SKM-1 treated with dmso at 0.1 percent for 144 hours (cell line): ENCODE results near the gene SUN5.

Experiments used
- DNase-seq: peaks from one replicate; lab custom pipeline; 2025; ENCODE audit not compliant: unreplicated experiment; lab: John Stamatoyannopoulos, UW

Gene SUN5

GRCh38 chr20:33014336-33015113 is 10.3 kb upstream of the SUN5 start:
- DNase-seq = no peak

- no peak for DNase-seq
Observed at GRCh38 chr20:33013701-33014326, 9.6 kb upstream of the SUN5 start.

- no peak for DNase-seq
Observed at GRCh38 chr20:33012327-33013189, 8.3 kb upstream of the SUN5 start.

GRCh38 chr20:33010674-33011449 is 6.6 kb upstream of the SUN5 start:
- no peak for DNase-seq

GRCh38 chr20:33010133-33010504 is 5.9 kb upstream of the SUN5 start:
- DNase-seq = no peak

GRCh38 chr20:33009214-33010132 is 5.2 kb upstream of the SUN5 start:
- DNase-seq = no peak

- DNase-seq = no peak
Observed at GRCh38 chr20:33008336-33009213, 4.3 kb upstream of the SUN5 start.

GRCh38 chr20:33007376-33008335 is 3.4 kb upstream of the SUN5 start, which contains the start of gene BPIFB2:
Gene BPIFB2 (plus strand): TSS chr20:33007704. CDS start chr20:33008575, 871 bp downstream.
- no peak for DNase-seq

- DNase-seq = no peak
Observed at GRCh38 chr20:33006776-33007375, 2.6 kb upstream of the SUN5 start.

GRCh38 chr20:33005908-33006775 is 1.9 kb upstream of the SUN5 start:
- DNase-seq = no peak

GRCh38 chr20:33005132-33005566 is 916 bp upstream of the SUN5 start:
- peak; percentile 57 for DNase-seq

- no peak for DNase-seq
Observed at GRCh38 chr20:33002087-33002808, 2.0 kb downstream of the SUN5 start.

GRCh38 chr20:33000802-33001466 is 3.3 kb downstream of the SUN5 start:
- DNase-seq = no peak

GRCh38 chr20:32999603-33000250 is 4.5 kb downstream of the SUN5 start:
- DNase-seq = peak; percentile 74

GRCh38 chr20:32997431-32997830 is 6.8 kb downstream of the SUN5 start:
- DNase-seq = no peak
